Stimulated activated CD8-positive, alpha-beta memory T cell treated with anti-CD3 and anti-CD28 coated beads, Interleukin-12 subunit alpha, Interleukin-12 subunit beta, amount 100 ng/mL, for 24 hours (primary cell): ENCODE measurements around the gene OR10H5.
"Not testable (repeated sequence)": the region's sequence is repeated elsewhere in the genome, so short reads cannot be mapped to it uniquely, and the experiment has no call there.

Experiments
- DNase-seq: peaks from one replicate; pipeline ENCODE4 v3.0.0-alpha.2; 2020; ENCODE audit errors: extremely low read depth

OR10H5 gene

DNA sequence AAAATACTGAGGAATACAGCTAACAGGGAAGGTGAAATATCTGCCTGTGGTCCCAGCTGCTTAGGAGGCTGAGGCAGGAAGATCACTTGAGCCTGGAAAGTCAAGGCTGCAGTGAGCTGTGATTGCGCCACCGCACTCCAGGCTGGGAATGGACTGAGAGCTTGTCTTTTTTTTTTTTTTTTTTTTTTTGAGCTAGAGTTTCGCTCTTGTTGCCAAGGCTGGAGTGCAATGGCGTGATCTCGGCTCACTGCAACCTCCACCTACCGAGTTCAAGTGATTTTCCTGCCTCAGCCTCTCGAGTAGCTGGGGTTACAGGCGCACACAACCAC, 56.4 kb downstream of the OR10H5 start:
- not testable (repeated sequence) for DNase-seq

DNA sequence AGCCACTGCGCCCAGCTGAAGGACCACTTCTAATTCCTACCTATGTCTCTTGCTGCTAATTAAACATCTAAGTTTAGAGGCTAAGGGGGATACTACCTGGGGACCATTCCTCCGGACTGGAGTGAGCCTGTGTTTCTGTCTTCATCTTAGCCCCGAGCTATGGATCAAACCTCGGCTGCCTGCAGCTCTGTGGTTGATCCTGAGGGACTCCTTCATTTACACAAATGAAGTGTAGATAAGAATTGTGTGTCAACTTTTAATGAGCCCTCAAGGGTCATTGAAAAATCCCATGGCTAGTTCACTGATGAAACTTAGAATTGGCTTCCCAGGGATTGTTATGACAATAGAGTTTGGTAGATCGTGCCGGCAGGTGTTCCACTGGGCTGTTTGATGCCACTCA, 59.5 kb downstream of the OR10H5 start:
- no peak for DNase-seq

DNA sequence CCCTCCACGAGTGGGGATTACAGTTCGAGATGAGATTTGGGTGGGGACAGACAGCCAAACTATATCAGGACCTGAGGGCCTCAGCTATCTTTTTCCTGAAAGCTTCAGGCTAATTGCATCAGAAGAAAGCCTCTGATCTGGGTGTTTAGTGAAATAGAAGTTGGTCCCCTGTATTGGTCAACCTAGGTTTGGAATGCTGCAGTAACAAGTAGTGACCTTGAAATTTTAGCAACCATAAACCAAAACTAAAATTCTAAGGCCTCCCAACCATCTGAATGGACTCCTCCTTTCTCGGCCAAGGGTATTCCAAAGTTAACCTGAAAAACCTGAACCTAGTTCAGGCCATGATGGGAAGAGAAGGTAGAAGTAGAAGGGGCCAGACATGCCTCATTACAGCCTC, 62.9 kb downstream of the OR10H5 start:
- no peak for DNase-seq
